ENCODE results near the gene PTGES2. TPM values are rescaled to one million over a fixed set of nuclear protein-coding genes. Genes with fewer than 3 reads are reported as not detected.

Gene PTGES2
- total and polyA plus RNA-seq, 2 of the 13 experiments (the other 11 are each of a cell fraction or from before 2014, with no cell fraction given) = 63.7 to 79.8 TPM

GRCh38 chr9:128127990-128128835 lies 684 bp upstream of the PTGES2 start (continued):
- TF ChIP-seq RBM39 (IDR thresholded peaks at IDR 0.05; ENCODE audit: low read depth, low read length, poor library complexity, severe bottlenecking) (no peak), POLR2AphosphoS5 (IDR thresholded peaks at IDR 0.05; ENCODE audit: low read depth, low read length) (peak; percentile 58), SCMH1 (CRISPR knock-in tag; IDR thresholded peaks at IDR 0.05; ENCODE audit: borderline replicate concordance) (no peak), ZSCAN12 (CRISPR knock-in tag; IDR thresholded peaks at IDR 0.05) (peak; percentile 89; the same call in 1 of the 2 replicates), ZNF558 (CRISPR knock-in tag; IDR thresholded peaks at IDR 0.05; ENCODE audit: borderline replicate concordance) (0 out of 2 replicates have a peak, but pooled peaks have one; percentile 49), ZBTB44 (CRISPR knock-in tag; IDR thresholded peaks at IDR 0.05) (no peak), SPEN (CRISPR knock-in tag; IDR thresholded peaks at IDR 0.05; ENCODE audit: low read depth) (no peak), SYNCRIP (IDR thresholded peaks at IDR 0.05; ENCODE audit: insufficient read depth, low read depth, low read length) (no peak), HNF4A (CRISPR knock-in tag; IDR thresholded peaks at IDR 0.05) (no peak), THYN1 (CRISPR knock-in tag; IDR thresholded peaks at IDR 0.05; ENCODE audit: borderline replicate concordance, low read depth) (no peak), TMF1 (CRISPR knock-in tag; IDR thresholded peaks at IDR 0.05; ENCODE audit: low read depth) (no peak), FOXC1 (CRISPR knock-in tag; IDR thresholded peaks at IDR 0.05; ENCODE audit: borderline replicate concordance) (no peak), SP140L (CRISPR knock-in tag; IDR thresholded peaks at IDR 0.05; ENCODE audit: borderline replicate concordance) (no peak), IRF2 (CRISPR knock-in tag; IDR thresholded peaks at IDR 0.05) (peak; percentile 5; the same call in 1 of the 2 replicates), ZKSCAN8 (CRISPR knock-in tag; IDR thresholded peaks at IDR 0.05; ENCODE audit: borderline replicate concordance) (no peak; the same call in 1 of the 2 replicates)
- TF ChIP-seq, protein P1, sequence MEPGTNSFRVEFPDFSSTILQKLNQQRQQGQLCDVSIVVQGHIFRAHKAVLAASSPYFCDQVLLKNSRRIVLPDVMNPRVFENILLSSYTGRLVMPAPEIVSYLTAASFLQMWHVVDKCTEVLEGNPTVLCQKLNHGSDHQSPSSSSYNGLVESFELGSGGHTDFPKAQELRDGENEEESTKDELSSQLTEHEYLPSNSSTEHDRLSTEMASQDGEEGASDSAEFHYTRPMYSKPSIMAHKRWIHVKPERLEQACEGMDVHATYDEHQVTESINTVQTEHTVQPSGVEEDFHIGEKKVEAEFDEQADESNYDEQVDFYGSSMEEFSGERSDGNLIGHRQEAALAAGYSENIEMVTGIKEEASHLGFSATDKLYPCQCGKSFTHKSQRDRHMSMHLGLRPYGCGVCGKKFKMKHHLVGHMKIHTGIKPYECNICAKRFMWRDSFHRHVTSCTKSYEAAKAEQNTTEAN (CRISPR knock-in tag; conservative IDR thresholded peaks at IDR 0.05) = no peak
- TF ChIP-seq, protein P2, sequence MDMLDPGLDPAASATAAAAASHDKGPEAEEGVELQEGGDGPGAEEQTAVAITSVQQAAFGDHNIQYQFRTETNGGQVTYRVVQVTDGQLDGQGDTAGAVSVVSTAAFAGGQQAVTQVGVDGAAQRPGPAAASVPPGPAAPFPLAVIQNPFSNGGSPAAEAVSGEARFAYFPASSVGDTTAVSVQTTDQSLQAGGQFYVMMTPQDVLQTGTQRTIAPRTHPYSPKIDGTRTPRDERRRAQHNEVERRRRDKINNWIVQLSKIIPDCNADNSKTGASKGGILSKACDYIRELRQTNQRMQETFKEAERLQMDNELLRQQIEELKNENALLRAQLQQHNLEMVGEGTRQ (IDR thresholded peaks at IDR 0.05; ENCODE audit: low read depth, low read length) = no peak
- TF ChIP-seq, protein P2 (CRISPR knock-in tag; IDR thresholded peaks at IDR 0.05; ENCODE audit: borderline replicate concordance) = peak; percentile 67; the same call in 1 of the 2 replicates
